HG03103 (cell line): Measurements from ENCODE around the gene HMGA1.
"Not testable (repeated sequence)": the region's sequence is repeated elsewhere in the genome, so short reads cannot be mapped to it uniquely, and the experiment has no call there.

Experiments used
- ATAC-seq: cut with Tn5 transposase; IDR thresholded peaks from one replicate; pipeline ENCODE4 v1.9.1; 2021; ENCODE audit warnings: low read depth; ENCODE audit not compliant: unreplicated experiment

HMGA1 gene

DNA sequence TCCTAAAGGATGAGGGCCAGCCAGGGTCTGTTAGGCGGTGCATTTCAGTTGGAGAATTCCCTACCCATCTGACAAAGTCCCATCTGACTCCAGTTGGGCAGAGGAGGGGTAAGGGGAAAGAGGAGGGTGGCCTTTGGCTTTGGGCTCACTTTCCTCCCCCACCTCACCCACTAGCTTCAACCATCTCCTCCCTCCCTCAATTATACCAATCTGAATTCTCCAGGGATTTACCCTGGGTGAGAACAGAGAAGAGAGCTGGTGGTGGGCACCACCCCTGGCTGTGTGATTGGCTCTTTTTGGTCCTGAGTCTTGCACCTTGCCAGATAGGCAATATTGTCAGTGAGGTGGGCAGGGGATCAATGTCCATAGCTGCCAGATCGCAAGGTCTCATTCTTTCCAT is 3.2 kb downstream of the HMGA1 start:
- no peak for ATAC-seq

DNA sequence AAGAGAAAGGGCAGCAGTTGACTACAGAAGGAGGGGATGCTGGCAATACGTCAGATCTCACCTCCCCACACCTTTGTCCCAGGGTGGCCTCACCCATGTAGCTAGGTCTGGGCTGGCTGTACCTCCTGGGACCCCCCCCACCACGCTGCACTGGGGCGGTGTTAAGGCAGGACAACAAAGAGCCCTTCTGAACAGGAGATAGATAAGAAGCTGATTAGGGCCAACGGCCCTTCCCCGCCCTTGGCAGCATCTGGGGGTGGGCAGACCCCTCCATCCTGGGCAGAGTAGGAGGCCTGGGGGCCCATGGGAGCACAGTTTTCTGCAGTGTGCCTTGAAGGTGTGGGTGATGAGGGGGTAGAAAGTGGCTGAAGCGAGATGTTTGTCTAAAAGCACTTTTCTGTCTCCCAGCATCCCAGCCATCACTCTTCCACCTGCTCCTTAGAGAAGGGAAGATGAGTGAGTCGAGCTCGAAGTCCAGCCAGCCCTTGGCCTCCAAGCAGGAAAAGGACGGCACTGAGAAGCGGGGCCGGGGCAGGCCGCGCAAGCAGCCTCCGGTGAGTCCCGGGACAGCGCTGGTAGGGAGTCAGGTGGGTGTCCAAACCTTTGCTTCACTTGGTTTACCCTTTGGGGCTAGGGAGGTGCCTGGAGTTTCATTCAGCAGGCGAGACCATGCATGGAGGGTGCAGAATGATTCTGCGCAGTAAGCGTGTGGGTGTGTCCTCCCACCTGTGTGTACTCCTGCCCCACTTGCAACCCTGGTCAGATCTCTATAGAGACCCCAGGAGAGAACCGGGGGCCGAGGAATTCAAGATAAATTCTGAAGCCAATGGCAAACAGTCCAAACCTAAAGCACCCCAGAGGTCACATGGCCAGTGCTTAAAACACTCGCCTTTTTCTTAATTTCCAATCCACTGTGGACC is 3.9 kb downstream of the HMGA1 start:
- ATAC-seq: no peak

DNA sequence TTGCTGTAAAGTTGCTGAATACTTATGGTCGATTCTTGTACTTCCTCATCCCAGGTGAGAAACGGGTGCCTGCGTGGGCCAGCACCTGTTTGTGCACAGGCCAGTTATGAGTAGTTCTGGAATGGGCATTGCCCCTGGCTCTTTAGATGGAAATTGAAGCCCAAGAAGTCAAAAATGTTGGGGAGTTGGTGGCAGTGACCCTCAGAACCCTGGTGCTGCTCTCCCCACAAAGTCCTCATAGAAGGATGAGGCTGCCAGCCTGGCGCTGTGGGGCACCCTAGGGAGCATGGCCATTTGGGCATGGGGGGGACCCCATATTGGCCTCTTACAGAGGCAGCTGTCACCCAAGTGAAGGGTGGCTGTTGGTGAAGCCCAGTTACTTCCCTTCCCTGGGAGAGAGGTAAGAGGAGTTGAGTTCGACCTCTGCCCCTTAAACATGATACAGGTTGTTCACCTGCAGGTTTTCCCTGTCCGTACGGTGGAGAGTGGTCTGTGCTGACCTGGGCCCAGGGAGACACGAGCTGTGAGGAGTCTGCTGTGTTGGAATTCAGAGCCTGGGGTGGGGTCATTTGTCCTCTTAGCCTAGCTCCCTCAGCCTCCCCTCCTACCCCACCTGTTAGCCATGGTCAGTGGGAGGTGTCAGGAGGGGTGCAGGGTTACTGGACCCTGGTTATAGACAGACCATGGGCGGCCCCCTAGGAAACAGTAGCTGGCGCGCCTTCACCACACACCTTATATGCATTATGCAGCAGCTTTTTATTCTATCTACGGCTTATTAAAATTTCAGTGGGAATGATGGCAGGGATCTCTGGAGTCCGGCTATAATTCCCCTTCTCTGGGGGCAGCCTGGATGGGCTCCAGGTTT is 4.9 kb downstream of the HMGA1 start:
- no peak for ATAC-seq

DNA sequence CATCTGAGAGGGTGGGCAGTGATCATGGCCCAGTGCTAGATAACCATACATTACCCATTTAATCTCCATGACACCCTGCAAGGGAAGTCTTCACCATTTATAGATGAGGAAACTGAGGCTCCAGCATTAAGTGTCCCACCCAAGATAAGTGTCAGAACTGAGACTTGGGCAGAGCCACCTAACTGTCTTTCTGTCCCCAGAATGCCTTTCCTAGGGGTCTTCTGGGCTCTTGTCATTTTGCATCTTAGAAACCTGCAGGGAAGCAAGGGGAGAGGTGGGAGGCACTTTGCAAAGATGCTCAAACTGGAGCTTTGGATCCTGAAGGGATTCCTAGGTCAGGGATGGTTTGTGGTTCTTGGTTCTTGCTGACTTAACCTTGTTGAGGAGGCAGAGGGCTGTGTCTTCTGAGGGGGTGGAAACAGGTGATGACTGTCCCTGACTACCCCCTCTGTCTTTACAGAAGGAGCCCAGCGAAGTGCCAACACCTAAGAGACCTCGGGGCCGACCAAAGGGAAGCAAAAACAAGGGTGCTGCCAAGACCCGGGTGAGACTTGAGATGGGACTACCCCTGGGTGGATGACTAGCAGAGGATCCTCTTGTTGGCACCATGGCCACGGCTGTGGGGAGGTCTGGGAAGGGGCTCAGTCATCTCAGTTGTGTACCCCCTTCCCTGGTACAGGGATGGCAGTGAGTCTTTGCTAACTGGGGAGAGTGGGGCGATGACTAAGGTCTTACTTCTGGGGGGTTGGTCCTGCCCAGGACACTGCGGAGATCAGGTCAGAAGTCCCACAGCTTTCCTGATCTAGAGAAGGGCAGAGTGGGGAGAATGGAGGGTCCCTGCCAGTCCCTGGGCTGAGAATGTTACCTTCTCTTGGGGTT is 5.8 kb downstream of the HMGA1 start:
- no peak for ATAC-seq

DNA sequence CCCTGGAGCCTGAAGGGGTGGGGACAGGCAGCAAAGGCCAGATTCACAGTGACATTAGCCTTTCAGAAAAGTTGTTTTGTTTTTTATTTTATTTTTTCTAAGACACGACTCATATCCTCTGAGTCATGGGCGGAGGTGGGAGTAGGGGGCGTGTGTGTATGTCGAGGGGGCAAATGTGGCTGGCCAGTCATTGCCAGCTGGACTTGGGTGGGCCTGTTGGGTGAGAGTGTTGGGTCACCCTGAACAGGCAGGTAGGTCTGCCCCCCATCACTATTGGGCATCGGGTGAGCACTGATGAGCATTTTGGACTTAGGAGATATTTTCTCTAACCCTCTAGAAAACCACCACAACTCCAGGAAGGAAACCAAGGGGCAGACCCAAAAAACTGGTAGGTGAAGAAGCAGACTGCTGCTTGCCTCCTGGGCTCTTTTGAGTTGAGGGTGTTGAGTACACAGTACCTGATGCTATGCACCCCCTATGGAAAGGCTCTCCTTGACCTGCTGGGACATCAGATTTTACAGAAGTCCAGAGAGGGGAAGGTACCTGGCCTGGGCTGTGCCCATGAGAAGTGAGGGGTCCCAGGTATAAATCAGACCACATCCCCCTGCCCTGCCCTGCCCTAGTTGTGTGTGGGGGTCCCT is 6.6 kb downstream of the HMGA1 start:
- no peak for ATAC-seq

DNA sequence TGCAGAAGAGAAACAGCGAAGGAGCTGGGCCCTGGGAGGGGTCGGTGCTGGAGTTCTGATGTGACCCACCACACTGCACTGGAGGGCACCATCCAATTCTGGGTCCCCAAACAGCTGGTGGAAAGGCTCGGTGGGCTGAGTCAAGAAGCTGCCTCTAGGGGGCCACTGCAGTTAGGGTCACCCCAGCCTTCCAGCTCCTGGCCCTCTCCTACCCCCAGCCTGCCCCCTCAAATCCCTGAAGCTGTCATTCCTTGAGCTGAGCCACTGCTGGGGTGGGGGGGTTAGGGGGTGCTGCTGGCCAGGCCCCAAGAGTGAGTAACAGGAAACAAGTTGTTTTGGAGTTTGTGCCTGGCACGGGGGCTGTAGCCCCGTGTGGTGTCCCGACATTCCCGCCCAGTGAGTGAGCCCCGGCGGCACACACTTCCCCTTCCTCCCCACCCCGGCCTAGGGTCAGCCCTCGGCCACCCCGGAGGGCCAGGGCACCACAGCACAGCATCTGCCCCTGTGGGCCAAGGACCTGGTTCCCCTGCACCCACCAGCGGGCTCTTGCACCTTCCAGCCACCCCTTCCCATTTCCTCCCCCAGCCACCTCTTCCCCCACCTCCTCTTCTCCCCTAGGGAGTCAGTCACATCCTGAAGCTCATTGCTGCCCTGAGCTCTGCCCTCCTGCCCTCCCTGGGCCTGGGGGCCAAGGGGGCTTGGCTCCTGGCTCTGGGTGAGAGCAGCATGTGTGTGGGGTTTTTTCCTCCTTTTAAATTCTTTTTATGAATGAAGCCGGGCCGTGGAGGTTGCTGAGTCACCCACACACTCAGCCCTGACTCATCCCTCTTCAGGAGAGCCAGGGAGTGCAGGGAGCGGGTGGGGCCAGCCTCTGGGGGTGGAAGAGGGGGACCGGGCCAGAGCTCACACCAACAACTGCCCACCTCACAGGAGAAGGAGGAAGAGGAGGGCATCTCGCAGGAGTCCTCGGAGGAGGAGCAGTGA is 7.5 kb downstream of the HMGA1 start:
- ATAC-seq: no peak

DNA sequence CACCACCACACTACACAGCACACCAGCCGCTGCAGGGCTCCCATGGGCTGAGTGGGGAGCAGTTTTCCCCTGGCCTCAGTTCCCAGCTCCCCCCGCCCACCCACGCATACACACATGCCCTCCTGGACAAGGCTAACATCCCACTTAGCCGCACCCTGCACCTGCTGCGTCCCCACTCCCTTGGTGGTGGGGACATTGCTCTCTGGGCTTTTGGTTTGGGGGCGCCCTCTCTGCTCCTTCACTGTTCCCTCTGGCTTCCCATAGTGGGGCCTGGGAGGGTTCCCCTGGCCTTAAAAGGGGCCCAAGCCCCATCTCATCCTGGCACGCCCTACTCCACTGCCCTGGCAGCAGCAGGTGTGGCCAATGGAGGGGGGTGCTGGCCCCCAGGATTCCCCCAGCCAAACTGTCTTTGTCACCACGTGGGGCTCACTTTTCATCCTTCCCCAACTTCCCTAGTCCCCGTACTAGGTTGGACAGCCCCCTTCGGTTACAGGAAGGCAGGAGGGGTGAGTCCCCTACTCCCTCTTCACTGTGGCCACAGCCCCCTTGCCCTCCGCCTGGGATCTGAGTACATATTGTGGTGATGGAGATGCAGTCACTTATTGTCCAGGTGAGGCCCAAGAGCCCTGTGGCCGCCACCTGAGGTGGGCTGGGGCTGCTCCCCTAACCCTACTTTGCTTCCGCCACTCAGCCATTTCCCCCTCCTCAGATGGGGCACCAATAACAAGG is 8.5 kb downstream of the HMGA1 start:
- not testable (repeated sequence) for ATAC-seq

DNA sequence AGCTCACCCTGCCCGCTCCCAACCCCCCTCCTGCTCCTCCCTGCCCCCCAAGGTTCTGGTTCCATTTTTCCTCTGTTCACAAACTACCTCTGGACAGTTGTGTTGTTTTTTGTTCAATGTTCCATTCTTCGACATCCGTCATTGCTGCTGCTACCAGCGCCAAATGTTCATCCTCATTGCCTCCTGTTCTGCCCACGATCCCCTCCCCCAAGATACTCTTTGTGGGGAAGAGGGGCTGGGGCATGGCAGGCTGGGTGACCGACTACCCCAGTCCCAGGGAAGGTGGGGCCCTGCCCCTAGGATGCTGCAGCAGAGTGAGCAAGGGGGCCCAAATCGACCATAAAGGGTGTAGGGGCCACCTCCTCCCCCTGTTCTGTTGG is 9.1 kb downstream of the HMGA1 start:
- ATAC-seq: not testable (repeated sequence)

DNA sequence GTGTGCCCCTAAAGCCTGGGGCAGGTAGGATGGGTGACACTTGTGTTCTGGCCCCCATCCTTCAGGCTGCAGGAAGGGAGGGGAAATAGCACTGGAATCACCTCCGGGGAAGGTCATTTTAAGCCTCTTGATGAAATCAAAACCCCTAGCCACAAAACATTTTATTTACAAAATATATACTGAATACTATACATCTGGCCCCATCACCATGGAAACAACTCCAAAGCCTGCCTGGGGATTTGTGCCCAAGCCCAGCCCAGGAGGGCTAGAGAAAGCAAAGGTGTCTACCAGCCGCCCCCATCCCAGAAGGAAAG is 9.5 kb downstream of the HMGA1 start:
- ATAC-seq: no peak

DNA sequence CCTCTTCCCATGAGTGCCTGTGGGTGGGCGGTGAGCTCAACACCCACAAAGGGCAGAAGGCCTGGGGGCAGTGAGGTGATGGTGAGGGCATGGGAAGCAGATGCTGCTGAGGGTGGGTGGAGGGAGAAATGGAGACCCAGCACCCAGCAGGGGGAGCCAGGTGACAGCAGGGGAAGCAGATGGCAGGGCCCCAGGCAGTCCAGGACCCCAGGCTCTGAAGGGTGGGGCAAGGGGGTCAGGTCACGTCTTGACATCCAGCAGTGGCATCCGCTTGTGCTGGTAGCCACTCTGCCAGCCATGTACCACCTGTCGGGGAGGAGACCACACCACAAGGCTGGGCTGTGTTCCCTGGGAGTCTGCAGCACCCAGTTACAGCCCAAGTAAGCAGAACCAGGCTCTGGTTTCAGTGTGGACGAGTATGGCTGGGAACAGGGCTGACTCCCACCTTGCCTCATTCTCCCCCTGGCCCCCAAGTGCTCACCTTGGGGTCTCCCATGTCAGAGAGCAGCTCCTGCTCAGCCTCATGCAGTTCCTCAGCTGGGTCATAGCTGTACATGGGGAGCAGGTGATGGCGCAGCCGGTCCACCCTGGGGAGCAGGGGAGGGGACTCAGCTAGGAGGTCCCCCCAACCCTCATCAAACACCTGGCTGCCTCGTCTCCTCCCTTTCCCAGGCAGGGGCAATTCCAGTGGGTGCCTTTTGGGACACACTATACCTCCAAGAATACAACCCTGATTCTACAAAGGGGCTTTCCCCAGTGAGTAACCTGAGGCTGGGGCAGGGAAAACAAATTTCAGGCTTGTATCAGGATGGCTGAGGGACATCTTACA is 10.1 kb downstream of the HMGA1 start:
- ATAC-seq: no peak

DNA sequence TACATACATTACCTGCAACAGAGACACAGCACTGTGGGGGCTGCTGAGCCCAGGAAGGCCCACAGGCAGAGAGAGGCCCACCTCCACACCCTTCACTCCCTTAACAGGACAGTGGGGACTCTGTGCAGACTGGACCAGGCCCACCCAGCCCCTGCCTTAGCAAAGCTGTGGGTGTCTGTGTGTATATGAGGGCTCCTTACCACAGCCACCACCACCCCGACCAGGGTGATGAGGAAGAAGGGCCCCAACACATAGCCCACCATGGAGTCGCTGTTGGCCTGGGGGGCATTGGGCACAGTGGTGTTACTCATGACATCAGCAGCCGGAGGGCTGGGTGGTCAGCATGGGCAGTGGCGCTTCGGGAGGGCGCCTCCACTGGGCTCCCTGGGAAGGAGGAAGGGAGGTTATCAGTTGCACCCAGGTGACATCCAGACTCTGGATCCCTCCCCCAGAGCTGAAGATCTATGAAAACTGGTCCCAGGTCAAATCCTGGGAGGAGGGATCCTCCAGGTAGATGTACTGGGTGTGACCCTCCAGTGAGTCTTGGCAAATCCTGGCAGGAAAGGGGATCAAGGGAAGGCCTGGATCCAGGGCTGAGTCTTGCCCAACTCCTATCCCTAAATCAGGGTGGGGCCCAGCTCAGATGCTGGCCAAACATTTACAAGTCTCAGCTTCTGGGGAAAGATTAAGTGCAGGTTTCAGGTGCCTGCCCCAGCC is 11.0 kb downstream of the HMGA1 start:
- ATAC-seq: no peak

DNA sequence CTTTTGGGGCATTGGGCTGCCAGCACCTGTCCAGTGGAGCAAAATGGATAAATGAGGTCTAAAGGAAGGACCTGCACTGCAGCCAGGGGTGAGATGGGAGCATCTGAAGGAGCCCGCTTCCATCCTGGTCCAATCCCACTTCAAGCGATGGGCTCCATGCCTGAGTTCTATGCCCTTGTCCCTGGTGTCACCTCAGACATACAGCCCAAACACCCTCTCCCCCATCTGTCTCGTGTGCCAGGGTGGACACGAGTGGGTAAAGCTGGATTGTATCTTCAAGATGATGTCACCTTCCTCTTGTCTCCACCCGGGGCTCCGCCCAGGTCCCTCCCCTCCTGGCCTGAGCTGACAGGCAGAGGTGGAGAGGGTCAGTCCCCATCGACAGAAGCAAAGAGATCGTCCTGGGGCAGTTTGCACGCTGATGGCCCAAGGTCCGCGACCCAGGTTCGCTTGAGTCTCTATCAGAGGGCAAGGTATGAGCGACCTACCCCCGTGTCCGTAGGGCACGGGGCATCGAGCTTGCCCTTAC is 11.6 kb downstream of the HMGA1 start:
- no peak for ATAC-seq

DNA sequence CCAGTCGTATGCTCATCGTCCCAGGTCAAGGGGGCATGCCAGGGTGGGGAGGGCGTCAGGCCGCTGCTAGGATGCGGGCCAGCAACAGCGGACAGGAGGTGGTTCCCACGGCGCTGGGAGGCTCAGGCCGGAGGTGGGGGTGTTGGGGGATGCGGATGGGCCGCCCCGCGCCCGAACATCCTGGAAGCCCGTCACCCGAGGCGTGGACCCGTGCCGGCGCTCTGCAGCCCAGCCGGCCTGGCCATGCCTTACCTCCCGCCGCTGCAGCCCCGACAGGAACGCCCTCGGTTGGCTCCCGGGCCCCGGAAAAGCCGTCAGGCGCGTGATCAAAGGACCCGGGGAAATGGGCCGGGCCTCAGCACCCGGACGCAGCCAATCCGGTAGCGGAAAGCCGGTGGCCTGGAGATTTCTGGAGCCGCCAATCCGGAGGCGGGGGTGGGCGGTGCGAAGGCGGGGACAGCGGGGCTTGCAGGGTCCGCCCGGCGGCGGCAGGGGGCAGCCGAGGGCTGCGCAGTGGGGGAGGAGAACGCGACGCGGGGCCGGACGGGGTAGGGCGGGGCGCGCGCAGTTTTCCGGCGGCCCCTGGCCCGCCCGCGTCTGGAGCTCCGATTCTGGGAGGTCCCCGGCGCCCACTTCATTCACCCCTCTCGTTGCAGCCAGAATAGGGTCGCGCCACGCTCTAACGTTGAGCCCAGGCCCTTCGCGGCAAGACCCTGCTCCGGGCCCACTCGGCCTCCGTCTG is 12.2 kb downstream of the HMGA1 start, which contains the start of gene SMIM29:
Gene SMIM29 (minus strand): TSS at position 280 of the 742 bp plus-strand sequence. CDS start 1,215 bp downstream, outside the sequence.
- ATAC-seq: peak; percentile 62

DNA sequence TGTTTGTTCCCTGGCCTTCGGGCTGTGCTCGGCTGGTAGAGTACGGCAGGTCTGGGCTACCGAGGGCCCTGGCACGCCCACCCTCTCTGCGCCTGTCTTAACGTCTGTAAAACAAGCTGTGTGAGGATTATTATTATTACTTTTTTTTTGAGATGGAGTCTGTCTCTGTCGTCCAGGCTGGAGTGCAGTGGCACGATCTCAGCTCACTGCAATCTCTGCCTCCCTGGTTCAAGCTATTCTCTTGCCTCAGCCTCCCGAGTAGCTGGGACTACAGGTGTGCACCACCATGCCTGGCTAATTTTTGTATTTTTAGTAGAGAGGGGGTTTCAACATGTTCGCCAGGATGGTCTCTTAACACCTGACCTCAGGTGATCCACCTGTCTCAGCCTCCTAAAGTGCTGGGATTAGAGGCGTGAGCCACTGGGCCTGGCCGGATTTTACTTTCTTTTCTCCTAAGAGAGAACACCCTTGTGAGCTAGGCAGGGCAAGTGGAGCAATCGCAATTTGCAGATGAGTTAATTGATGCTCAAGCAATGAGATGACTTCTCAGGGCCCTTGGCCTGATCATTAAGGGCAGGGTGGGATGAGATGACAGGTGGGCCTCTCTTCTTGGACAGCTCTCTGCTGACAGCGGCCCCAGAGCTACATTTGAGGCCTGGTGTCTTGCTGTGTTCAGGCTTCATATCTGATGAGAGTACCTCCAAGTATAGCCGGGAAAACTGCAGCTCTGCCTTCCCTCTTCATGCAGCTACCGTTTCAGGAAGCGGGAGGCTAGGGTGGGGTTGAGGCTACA is 13.0 kb downstream of the HMGA1 start:
- ATAC-seq: peak; percentile 24

DNA sequence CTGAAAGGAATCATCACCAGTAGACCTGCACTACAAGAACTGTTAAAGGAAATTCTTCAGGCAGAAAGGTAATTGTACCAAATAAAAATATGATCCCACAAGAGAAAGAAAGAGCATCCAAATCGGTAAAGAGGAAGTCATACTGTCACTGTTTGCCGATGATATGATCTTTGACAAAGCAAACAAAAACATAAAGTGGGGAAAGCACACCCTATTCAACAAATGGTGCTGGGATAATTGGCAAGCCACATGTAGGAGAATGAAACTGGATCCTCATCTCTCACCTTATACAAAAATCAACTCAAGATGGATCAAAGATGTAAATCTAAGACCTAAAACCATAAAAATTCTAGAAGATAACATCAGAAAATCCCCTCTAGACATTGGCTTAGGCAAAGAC is 15.7 kb downstream of the HMGA1 start:
- ATAC-seq: not testable (repeated sequence)
